GM21723 (cell line): ENCODE measurements around the gene EEF1A1.
A peak's percentile ranks its signal among the peaks of the same experiment; 100 is the strongest.
"Not testable (repeated sequence)": the region's sequence is repeated elsewhere in the genome, so short reads cannot be mapped to it uniquely, and the experiment has no call there.

Source experiments
- ATAC-seq: cut with Tn5 transposase; IDR thresholded peaks from one replicate; pipeline ENCODE4 v1.9.1; 2021; ENCODE audit warnings: mild to moderate bottlenecking, moderate library complexity; ENCODE audit not compliant: unreplicated experiment

Gene EEF1A1

GRCh38 chr6:73508776-73509175, 12.1 kb downstream of the EEF1A1 start:
- no peak for ATAC-seq

GRCh38 chr6:73506246-73506645, 14.6 kb downstream of the EEF1A1 start:
- no peak for ATAC-seq

- not testable (repeated sequence) for ATAC-seq
Measured at GRCh38 chr6:73505705-73506104, 15.1 kb downstream of the EEF1A1 start.

- ATAC-seq = no peak
Measured at GRCh38 chr6:73505142-73505541, 15.7 kb downstream of the EEF1A1 start.

- ATAC-seq = no peak
Measured at GRCh38 chr6:73504160-73504559, 16.7 kb downstream of the EEF1A1 start.

GRCh38 chr6:73503027-73503772, 17.6 kb downstream of the EEF1A1 start:
- no peak for ATAC-seq

- ATAC-seq = no peak
Measured at GRCh38 chr6:73497915-73498314, 22.9 kb downstream of the EEF1A1 start.

GRCh38 chr6:73491377-73491776, 29.5 kb downstream of the EEF1A1 start:
- ATAC-seq = no peak

- no peak for ATAC-seq
Measured at GRCh38 chr6:73487473-73487872, 33.4 kb downstream of the EEF1A1 start.

- no peak for ATAC-seq
Measured at GRCh38 chr6:73484438-73484837, 36.4 kb downstream of the EEF1A1 start.

GRCh38 chr6:73481969-73482368, 38.9 kb downstream of the EEF1A1 start:
- ATAC-seq = no peak

- ATAC-seq = no peak
Measured at GRCh38 chr6:73477407-73477806, 43.4 kb downstream of the EEF1A1 start.

- ATAC-seq = no peak
Measured at GRCh38 chr6:73476723-73477122, 44.1 kb downstream of the EEF1A1 start.

GRCh38 chr6:73471686-73472290, 49.0 kb downstream of the EEF1A1 start:
- ATAC-seq = peak; percentile 94
